Smooth muscle cell (in vitro differentiated cells): ENCODE data around the gene KAZN. TPM values are rescaled to one million over a fixed set of nuclear protein-coding genes. Genes with fewer than 3 reads are reported as not detected.

Source experiments
- DNase-seq: peaks from one replicate; lab custom pipeline; 2025; ENCODE audit not compliant: unreplicated experiment; lab: John Stamatoyannopoulos, UW
- H2AFZ ChIP-seq: fragments of 200-600 bp; sonication (generic); 2 replicates; pipeline ENCODE4 v1.6.0; 2016; ENCODE audit warnings: antibody characterized with exemption, low read depth, mild to moderate bottlenecking
- H3F3A ChIP-seq: fragments of 200-600 bp; sonication (generic); 2 replicates; pipeline ENCODE4 v1.6.0; 2017; ENCODE audit warnings: antibody characterized with exemption, low read depth
- H3K27ac ChIP-seq: fragments of 200-600 bp; sonication (generic); 2 replicates; pipeline ENCODE4 v1.5.1; 2016; ENCODE audit warnings: low read depth, mild to moderate bottlenecking
- H3K27me3 ChIP-seq: fragments of 200-600 bp; sonication (generic); 2 replicates; pipeline ENCODE4 v1.6.1; 2016; ENCODE audit warnings: low read depth, mild to moderate bottlenecking
- H3K36me3 ChIP-seq: fragments of 200-600 bp; sonication (generic); 2 replicates; pipeline ENCODE4 v1.5.1; 2016; ENCODE audit warnings: low read depth
- H3K4me1 ChIP-seq: fragments of 200-600 bp; sonication (generic); 2 replicates; pipeline ENCODE4 v1.5.1; 2016; ENCODE audit warnings: low read depth
- H3K4me2 ChIP-seq: fragments of 200-600 bp; sonication (generic); 2 replicates; pipeline ENCODE4 v1.6.0; 2016; ENCODE audit warnings: mild to moderate bottlenecking
- H3K4me3 ChIP-seq: fragments of 200-600 bp; sonication (generic); 2 replicates; pipeline ENCODE4 v1.5.1; 2016; ENCODE audit warnings: mild to moderate bottlenecking
- H3K79me2 ChIP-seq: fragments of 200-600 bp; sonication (generic); 2 replicates; pipeline ENCODE4 v1.6.0; 2016; ENCODE audit warnings: low read depth, mild to moderate bottlenecking
- H3K9ac ChIP-seq: fragments of 200-600 bp; sonication (generic); 2 replicates; pipeline ENCODE4 v1.6.0; 2016; ENCODE audit warnings: low read depth
- H3K9me3 ChIP-seq: fragments of 200-600 bp; sonication (generic); replicated peaks from 2 replicates; pipeline ENCODE4 v1.5.1; 2016; ENCODE audit warnings: low read depth
- H4K20me1 ChIP-seq: fragments of 200-600 bp; sonication (generic); 2 replicates; pipeline ENCODE4 v1.6.0; 2016; ENCODE audit warnings: low read depth
- WGBS: methylation state at CpG from one replicate; pipeline ENCODE4 v1.1.7; 2016; ENCODE audit warnings: low lambda C conversion rate; 5-methylcytosine and 5-hydroxymethylcytosine counted together
- polyA plus RNA-seq: library from polyadenylated mRNA; unstranded; fragments of >200 nt; fragmentation: Nextera tagmentation; extraction: Ambion mirVana; gene quantifications from 2 replicates; pipeline ENCODE4 v1.2.1, GENCODE V29; 2016
- total RNA-seq: library from RNA; depleted of rRNA; stranded (reverse); fragments of >200 nt; gene quantifications from 2 replicates; pipeline ENCODE4 v1.2.3, GENCODE V29; 2014
- TF ChIP-seq, protein P1 (sequence below): fragments of 200-600 bp; sonication (generic); IDR thresholded peaks from 2 replicates; pipeline ENCODE4 v1.5.1; 2017; ENCODE audit warnings: borderline replicate concordance, mild to moderate bottlenecking, antibody characterized with exemption; ENCODE audit not compliant: insufficient read depth, poor library complexity, severe bottlenecking

Gene KAZN
- total and polyA plus RNA-seq, 2 experiments from 2014 or later = 6.3 to 8.2 TPM

GRCh38 chr1:14773396-14774025, 175.0 kb downstream of the KAZN start:
- TF ChIP-seq, protein P1, sequence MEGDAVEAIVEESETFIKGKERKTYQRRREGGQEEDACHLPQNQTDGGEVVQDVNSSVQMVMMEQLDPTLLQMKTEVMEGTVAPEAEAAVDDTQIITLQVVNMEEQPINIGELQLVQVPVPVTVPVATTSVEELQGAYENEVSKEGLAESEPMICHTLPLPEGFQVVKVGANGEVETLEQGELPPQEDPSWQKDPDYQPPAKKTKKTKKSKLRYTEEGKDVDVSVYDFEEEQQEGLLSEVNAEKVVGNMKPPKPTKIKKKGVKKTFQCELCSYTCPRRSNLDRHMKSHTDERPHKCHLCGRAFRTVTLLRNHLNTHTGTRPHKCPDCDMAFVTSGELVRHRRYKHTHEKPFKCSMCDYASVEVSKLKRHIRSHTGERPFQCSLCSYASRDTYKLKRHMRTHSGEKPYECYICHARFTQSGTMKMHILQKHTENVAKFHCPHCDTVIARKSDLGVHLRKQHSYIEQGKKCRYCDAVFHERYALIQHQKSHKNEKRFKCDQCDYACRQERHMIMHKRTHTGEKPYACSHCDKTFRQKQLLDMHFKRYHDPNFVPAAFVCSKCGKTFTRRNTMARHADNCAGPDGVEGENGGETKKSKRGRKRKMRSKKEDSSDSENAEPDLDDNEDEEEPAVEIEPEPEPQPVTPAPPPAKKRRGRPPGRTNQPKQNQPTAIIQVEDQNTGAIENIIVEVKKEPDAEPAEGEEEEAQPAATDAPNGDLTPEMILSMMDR = no peak
- no peaks in the 10 kb centered on the region for H3K27me3 ChIP-seq
- H3K36me3 ChIP-seq = no peaks in the 10 kb centered on the region
- H3F3A ChIP-seq = no peaks in the 10 kb centered on the region
- no peak overlapping the region for H3K4me3 ChIP-seq
- H3K4me2 ChIP-seq = no peak overlapping the region
- no peaks in the 10 kb centered on the region for H3K9me3 ChIP-seq
- H3K27ac ChIP-seq = no peak overlapping the region
- H3K79me2 ChIP-seq = no peaks in the 10 kb centered on the region
- WGBS = 85% methylated on average over 13 of the region's 13 CpGs
- H2AFZ ChIP-seq = no peak overlapping the region
- peaks cover 13% of the 10 kb centered on the region for H3K4me1 ChIP-seq
- DNase-seq = no peak
- H4K20me1 ChIP-seq = no peaks in the 10 kb centered on the region
- H3K9ac ChIP-seq = no peak overlapping the region

DNA sequence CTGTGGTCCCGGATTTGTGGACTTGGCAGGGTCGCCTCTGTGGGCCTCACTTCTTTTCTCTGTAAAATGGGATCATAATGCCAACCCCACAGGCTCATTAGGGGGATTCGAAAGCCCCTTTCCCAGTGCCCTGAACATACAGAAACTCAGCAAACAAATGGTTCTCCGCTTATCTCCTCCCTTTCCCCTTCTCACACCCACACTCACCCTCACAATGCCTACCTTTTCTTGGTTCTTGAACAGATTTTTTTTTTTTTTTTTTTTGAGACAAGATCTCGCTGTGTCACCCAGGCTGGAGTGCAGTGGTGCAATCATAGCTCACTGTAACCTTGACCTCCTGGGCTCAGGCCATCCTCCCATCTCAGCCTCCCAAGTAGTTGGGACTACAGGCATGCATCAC, 175.7 kb downstream of the KAZN start:
- Histone ChIP-seq H2AFZ (no peak overlapping the region), H3K36me3 (no peaks in the 10 kb centered on the region), H3K27ac (no peak overlapping the region), H3K9ac (no peak overlapping the region), H3K4me1 (peaks cover 12% of the 10 kb centered on the region), H3F3A (no peaks in the 10 kb centered on the region), H3K4me2 (no peak overlapping the region), H3K27me3 (no peaks in the 10 kb centered on the region), H3K4me3 (no peak overlapping the region), H3K9me3 (no peaks in the 10 kb centered on the region), H3K79me2 (no peaks in the 10 kb centered on the region), H4K20me1 (no peaks in the 10 kb centered on the region)
- TF ChIP-seq, protein P1 = no peak
- DNase-seq = no peak
- 99% methylated on average over 5 of the region's 5 CpGs for WGBS

DNA sequence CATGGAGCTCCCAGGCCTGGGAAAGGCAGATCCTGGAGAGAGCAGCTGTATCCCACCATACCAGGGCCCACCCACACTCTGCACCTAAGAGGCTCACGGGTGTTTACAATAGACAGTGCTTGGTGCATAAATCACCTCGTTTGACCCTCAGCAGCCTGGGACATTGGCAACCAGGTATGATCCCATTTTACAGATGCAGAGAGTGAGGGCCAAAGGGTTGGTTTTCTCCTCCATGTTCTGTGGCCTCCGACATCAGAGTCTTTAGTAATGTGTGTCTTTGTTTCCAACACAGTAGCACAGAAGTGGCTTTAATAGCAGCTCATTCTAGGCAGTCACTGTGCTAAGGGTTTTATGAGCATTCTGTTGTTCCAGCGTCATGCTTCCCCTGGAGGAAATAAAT, 176.5 kb downstream of the KAZN start:
- Histone ChIP-seq H3K4me3 (no peak overlapping the region), H3K79me2 (no peaks in the 10 kb centered on the region), H4K20me1 (no peaks in the 10 kb centered on the region), H3K27me3 (no peaks in the 10 kb centered on the region), H3K4me2 (no peak overlapping the region), H2AFZ (no peak overlapping the region), H3K27ac (no peak overlapping the region), H3K4me1 (peaks cover 18% of the 10 kb centered on the region), H3K9ac (no peak overlapping the region), H3K9me3 (no peaks in the 10 kb centered on the region), H3F3A (no peaks in the 10 kb centered on the region), H3K36me3 (no peaks in the 10 kb centered on the region)
- TF ChIP-seq, protein P1 = no peak
- DNase-seq = no peak
- WGBS = 83% methylated on average over 4 of the region's 4 CpGs

DNA sequence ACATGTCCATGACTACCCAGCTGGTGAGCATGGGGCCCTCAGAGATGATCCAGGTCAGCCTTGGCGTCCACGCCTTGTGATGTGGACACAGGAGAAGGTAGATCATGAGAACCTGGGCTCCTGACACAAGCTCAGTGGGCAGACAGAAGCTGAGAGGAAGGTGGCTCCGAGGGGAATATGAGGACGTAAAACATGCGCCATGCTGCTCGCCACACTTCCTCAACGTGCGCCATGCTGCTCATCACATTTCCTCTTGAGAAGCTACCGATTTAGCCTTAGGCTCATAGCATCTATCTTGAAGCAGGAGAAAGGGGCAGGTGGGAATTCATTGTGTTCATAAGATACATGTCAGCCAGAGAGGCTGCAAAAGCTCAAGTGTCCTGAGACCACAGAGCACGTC, 176.9 kb downstream of the KAZN start:
- no peaks in the 10 kb centered on the region for H3F3A ChIP-seq
- no peaks in the 10 kb centered on the region for H3K27me3 ChIP-seq
- H3K36me3 ChIP-seq = no peaks in the 10 kb centered on the region
- TF ChIP-seq, protein P1 = no peak
- no peaks in the 10 kb centered on the region for H3K9me3 ChIP-seq
- no peak overlapping the region for H3K4me3 ChIP-seq
- H2AFZ ChIP-seq = no peak overlapping the region
- DNase-seq = no peak
- peaks cover 19% of the 10 kb centered on the region for H3K4me1 ChIP-seq
- no peaks in the 10 kb centered on the region for H3K79me2 ChIP-seq
- no peak overlapping the region for H3K27ac ChIP-seq
- no peak overlapping the region for H3K4me2 ChIP-seq
- no peak overlapping the region for H3K9ac ChIP-seq
- H4K20me1 ChIP-seq = no peaks in the 10 kb centered on the region
- 98% methylated on average over 10 of the region's 10 CpGs for WGBS
